Activated T-cell treated with anti-CD3 and anti-CD28 coated beads for 4 hours (primary cell): ENCODE data around the gene GJC1.

Experiments
- DNase-seq: peaks from one replicate; pipeline ENCODE4 v3.0.0-alpha.2; 2020

Gene GJC1

GRCh38 chr17:44797802-44798201, 32.3 kb downstream of the GJC1 start:
- no peak for DNase-seq

- DNase-seq: no peak
Observed at GRCh38 chr17:44796731-44797130, 33.4 kb downstream of the GJC1 start.

- no peak for DNase-seq
Observed at GRCh38 chr17:44795928-44796327, 34.2 kb downstream of the GJC1 start.

- no peak for DNase-seq
Observed at GRCh38 chr17:44795421-44795820, 34.7 kb downstream of the GJC1 start.

GRCh38 chr17:44794851-44795413, 35.2 kb downstream of the GJC1 start:
- DNase-seq: no peak

GRCh38 chr17:44793885-44794842, 35.9 kb downstream of the GJC1 start:
- no peak for DNase-seq

- no peak for DNase-seq
Observed at GRCh38 chr17:44792276-44792675, 37.8 kb downstream of the GJC1 start.

GRCh38 chr17:44788139-44788538, 41.9 kb downstream of the GJC1 start:
- no peak for DNase-seq

- no peak for DNase-seq
Observed at GRCh38 chr17:44787271-44787940, 42.7 kb downstream of the GJC1 start.

- DNase-seq: no peak
Observed at GRCh38 chr17:44786551-44787081, 43.5 kb downstream of the GJC1 start.

GRCh38 chr17:44785921-44786320, 44.2 kb downstream of the GJC1 start:
- no peak for DNase-seq

- DNase-seq: no peak
Observed at GRCh38 chr17:44782326-44782850, 47.7 kb downstream of the GJC1 start.

- no peak for DNase-seq
Observed at GRCh38 chr17:44781551-44782325, 48.3 kb downstream of the GJC1 start.

GRCh38 chr17:44780845-44781480, 49.1 kb downstream of the GJC1 start:
- no peak for DNase-seq

- no peak for DNase-seq
Observed at GRCh38 chr17:44780161-44780560, 49.9 kb downstream of the GJC1 start.

GRCh38 chr17:44779211-44780025, 50.7 kb downstream of the GJC1 start:
- peak; percentile 82 for DNase-seq

GRCh38 chr17:44778656-44779210, 51.4 kb downstream of the GJC1 start:
- no peak for DNase-seq

GRCh38 chr17:44777394-44778348, 52.4 kb downstream of the GJC1 start:
- DNase-seq: no peak

- DNase-seq: no peak
Observed at GRCh38 chr17:44776628-44777393, 53.3 kb downstream of the GJC1 start.
